GOT3 (cell line): ENCODE measurements around the gene MS4A6E.
A peak's percentile ranks its signal among the peaks of the same experiment; 100 is the strongest.
"Not testable (repeated sequence)": the region's sequence is repeated elsewhere in the genome, so short reads cannot be mapped to it uniquely, and the experiment has no call there.

Source experiments
- DNase-seq: peaks from one replicate; lab custom pipeline; 2025; ENCODE audit warnings: mixed read lengths; lab: John Stamatoyannopoulos, UW

The MS4A6E gene

GRCh38 chr11:60326955-60327354 lies at the start of gene MS4A6E:
MS4A6E (plus strand) TSS chr11:60327255; CDS start chr11:60334896, 7,641 bp downstream.
- no peak for DNase-seq

DNA sequence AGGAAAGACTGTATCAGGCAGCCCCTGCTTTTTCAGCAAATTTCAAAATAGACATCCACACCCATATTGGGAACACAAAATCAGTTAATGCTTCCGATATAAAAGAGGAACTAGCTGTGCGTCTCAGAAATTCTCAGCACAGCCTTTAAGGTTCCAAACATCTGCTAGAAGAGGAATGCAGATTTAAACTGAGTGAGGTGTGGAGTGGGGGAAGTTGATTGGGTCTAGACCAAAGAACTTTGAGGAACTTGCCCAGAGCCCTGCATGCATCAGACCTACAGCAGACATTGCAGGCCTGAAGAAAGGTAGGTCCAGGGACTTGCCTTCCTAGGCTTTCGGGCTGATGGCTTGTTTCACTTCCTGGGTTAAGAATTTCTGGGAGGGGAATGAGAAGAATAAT lies 46.6 kb upstream of the MS4A6E start, which contains the start of gene MS4A4A:
Gene MS4A4A, plus strand, starts transcription at position 255 of the 400 bp plus-strand sequence. Its CDS starts 10 bp downstream, at position 265.
- DNase-seq = no peak

DNA sequence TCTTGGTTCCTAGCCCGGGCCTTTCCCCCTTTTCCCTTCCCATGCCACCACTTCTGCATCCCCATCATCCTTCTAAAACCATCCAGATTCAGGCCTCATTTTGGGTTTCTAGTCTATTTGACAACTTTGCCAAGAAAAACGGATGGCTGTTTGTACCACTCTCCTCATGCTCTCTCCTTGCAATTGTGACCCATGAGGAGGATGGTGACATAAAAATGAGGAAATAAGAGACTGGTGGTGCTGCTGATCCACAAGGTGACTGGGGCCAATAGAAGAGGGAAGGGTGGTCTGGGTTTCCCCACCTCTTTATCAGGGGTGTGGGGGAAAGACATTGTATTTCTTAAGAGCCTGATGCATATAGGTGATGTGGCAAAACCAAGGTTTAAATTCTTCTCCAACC lies 45.6 kb upstream of the MS4A6E start:
- DNase-seq = no peak

- no peak for DNase-seq
Measured at GRCh38 chr11:60282286-60282685, 44.8 kb upstream of the MS4A6E start.

DNA sequence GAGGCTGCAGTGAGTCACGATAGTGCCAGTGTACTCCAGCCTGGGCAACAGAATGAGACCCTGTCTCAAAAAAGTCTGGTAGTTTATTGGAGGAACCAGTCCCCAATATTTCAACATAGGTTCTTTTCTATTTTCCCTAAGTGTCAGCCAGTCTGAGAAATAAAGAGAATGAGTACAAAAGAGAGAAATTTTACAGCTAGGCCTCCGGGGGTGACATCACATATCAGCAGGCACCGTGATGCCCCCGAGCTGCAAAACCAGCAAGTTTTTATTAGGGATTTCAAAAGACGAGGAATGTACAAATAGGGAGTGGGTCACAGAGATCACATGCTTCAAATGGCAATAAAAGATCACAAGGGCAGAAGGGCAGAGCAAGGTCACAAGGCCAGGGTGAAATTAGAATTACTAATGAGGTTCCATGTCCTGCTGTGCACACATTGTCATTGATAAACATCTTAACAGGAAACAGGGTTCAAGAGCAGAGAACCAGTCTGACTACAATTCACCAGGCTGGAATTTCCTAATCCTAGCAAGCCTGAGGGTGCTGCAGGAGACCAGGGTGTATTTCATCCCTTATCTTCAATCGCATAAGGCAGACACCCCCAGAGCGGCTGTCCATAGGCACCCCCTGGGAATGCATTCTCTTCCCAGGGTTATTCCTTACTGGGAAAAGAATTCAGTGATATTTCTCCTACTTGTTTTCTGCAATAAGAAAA lies 41.5 kb upstream of the MS4A6E start:
- DNase-seq = not testable (repeated sequence)

DNA sequence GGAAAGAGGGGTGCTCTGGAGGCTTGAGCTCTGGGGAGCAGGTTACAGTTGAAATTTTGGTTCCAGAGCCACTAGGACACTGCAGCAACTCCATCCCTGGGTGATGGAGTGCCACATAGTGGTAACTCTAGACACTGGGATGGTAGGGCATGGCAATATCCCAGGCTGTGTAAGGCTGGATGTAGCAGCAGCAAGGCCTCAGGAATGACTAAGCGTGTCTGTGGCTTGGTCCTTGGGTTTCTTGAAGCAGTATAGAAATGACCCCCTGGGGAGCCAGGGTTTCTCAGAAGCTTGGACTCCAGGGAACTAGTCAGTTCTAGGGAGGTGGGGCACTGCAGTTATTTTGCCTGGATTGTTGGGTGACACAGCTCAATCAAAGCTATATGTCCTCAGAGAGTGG lies 38.5 kb upstream of the MS4A6E start:
- DNase-seq = no peak

GRCh38 chr11:60292145-60292544 lies 34.9 kb upstream of the MS4A6E start:
- DNase-seq = no peak

- DNase-seq = no peak
Measured at GRCh38 chr11:60301178-60301577, 25.9 kb upstream of the MS4A6E start.

DNA sequence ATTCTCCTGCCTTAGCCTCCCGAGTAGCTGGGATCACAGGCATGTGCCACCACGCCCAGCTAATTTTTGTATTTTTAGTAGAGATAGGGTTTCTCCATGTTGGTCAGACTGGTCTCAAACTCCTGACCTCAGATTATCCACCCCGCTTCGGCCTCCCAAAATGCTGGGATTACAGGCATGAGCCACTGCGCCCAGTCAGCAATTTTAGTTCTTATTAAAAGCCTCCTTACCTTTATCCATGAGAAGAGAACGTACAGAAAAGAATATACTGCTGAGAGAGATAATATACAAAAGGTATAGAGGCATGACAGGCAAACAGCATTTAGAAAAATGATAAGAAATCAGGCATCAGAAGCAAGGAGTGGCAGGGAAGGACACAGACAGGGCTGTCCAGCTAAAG lies 25.2 kb upstream of the MS4A6E start:
- not testable (repeated sequence) for DNase-seq

- no peak for DNase-seq
Measured at GRCh38 chr11:60303661-60304060, 23.4 kb upstream of the MS4A6E start.

- DNase-seq = no peak
Measured at GRCh38 chr11:60305906-60306619, 21.0 kb upstream of the MS4A6E start.

DNA sequence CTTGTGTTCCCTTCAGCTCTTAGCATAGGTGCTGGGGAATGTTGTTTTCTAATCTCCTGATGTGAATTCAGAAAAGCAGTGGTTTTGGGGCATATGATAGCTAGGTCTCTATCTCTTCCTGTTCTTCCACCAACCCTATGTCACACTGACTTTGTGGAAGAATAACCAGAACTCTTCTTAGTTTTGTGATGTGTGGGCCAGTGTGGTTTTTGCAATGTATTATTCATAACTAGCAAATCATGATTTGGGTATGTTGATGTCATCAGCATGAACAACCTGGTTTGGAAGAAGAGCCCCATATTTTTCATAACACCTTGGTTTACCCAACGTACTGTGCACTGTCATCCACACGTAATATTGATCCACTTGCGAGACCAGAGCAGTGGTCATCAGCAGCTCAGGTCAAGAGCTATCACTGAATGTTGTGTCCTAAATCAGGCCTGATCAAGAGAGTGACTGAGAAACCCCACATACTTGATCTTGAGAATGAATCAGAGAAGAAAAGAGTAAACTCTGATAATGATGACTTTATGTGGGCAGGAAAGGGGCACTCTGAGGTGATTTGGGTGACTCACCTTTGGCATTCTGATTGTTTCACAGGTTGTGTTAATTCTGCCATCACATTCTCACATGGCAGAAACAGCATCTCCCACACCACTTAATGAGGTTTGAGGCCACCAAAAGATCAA lies 19.4 kb upstream of the MS4A6E start:
- DNase-seq = no peak

DNA sequence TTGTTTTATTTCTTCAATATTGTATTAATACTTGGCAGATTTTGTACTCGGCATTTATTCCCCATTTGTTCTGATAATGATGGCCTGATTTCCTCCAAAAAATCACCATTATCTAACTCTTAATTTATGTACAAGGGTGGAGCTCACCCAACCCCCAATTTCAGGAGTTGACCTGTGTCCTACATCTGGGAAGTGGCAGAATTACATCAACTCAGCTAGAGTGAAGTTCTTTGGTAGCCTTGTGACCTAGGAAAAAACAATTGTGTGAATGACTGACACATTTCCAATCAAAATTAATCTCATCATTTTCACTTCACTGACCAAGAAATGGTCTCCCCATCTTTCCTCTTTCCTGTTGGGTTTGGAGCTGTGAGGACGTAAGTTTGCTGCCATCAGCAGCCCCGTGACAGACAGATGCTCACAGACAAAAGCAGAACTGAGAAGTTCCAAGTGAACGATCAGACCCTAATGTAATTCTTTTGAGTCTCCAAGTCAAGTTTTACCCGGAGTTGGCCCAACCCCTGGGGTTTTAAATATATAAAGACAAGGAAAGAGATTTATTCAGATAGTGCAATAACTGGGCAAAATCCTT lies 16.6 kb upstream of the MS4A6E start:
- no peak for DNase-seq

DNA sequence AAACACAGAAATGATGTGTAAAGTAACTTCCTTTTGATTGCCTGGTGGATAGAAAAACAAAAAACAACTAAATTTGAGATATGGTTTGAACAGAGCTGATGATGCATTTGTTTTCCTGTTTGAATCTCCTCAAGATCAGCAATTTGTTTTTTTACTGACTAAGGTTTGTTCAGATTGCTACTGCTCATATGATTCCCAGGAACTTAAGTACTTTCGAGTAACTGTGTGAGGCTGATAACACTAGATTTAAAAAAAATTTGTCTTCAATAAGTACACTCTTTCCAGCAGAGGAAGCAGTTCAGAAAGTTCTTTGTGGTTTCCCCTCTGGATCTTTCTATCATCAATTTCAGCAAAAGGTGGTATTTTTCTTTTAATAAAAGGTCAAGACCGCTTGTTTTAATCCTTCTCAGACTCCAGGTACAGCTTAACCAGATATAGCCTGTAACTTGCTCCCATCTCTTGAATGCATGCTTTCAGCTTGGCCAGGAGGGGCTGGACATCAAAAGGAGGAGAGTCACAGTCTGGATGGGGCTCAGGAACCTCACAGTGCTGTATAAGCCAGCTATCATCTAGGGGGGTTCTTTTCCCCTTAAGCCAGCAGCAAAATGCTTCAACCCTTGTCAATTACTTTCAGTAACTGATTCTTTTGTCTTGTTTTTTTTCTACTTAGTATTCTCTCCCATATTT lies 12.3 kb upstream of the MS4A6E start:
- no peak for DNase-seq

DNA sequence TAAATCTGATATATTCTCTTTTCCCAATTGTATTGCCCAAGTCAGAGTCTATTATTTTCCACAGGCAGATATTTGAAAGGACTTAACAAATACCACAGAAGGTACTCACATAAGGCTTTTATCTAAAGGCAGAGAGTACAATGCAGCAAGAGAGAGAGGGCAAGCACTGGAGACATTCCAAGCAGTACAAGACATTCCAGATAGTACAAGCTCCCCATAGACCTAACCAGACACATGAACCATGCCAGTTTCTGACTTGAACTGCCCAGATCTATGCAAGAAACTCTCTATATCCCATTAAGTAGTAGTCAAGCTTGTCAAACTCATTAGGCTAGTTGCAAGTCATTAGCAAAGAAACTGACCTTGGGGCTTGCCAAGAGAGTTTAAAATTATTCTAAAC lies 11.2 kb upstream of the MS4A6E start:
- no peak for DNase-seq

- no peak for DNase-seq
Measured at GRCh38 chr11:60316317-60316716, 10.7 kb upstream of the MS4A6E start.

GRCh38 chr11:60318726-60319125 lies 8.3 kb upstream of the MS4A6E start:
- DNase-seq = no peak

DNA sequence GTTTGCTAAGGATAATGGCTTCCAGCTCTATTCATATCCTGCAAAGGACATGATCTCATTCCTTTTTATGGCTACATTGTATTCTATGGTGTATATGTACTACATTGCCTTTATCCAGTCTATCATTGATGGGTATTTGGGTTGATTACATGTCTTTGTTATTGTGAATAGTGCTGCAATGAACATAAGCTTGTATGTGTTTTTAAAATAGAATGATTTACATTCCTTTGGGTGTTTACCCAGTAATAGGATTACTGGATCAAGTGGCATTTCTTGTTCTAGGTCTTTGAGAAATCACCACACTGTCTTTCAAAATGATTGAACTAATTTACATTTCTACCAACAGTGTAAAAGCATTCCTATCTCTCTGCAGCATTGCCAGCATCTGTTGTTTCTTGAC lies 6.0 kb upstream of the MS4A6E start:
- no peak for DNase-seq

DNA sequence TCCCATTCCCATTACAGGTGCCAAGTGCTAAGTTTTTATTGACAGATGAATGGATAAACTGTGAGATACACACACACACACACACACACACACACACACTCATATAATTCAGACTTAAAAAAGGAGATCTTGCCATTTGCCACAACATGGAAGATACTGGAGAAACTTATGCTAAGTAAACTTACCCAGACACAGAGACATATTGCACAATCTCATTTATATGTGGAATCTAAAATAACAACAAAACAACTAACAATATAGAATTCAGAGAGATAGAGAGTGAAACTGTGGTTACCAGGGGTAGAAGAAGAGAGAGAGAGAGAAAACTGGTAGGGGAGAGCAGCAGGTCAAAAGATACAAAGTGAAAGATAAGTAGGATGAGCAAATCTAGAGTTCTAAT lies 1.4 kb downstream of the MS4A6E start:
- DNase-seq = no peak

DNA sequence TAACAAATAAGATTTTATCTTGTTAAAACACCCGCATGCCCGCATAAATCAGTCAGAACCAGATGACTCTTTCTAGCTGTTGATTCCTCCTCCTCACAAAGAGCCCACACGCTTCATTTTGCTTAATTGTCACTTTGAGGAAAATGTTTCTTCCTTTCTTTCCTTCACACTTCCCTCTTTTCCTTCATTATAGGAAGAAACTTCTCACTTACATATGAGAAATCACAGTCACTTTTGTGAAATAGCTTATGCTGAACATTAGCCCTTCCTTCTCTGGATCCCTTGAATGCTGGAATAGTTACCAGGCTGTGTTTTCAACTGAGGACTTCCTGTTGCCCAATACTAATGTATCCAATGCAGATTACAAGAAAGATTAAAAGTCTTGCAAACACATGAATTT lies 5.8 kb downstream of the MS4A6E start:
- DNase-seq = no peak

DNA sequence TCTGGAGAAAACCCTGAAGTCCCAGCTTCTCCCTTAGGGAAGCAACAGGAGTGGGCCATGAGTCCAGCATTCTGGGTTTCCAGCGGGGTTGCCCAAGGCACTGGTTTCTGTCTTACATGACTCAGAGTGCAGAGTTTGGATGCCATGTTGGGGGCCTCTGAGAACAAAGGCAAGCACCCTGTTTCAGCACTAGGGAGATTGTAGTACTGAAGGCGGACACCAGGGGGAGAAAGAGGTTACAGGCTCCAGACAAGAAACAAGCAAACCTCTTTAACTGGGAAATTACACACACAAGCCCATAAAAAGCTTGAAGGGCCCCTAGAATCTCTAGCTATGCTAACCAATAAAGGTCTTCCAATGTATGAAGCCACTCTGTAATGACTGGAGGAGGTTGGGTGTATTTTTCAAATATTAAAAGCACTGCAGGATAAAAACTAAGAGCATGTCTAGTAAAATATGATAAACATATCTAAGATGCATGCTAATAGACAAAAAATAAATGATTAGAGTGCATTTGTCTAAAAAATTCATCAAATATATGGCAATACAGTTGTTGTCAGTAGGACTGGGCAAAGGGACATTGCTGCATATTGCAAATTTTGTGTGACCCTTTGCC lies 7.1 kb downstream of the MS4A6E start:
- peak; percentile 9 for DNase-seq
